GM12878 (cell line): Measurements from ENCODE around the gene TMEM72.

Experiments
- CHD1 ChIP-seq: IDR thresholded peaks from 2 replicates; pipeline ENCODE4 v1.6.1; 2012; ENCODE audit warnings: low read depth, low read length, improper control_type of control experiment
- FOS ChIP-seq: IDR thresholded peaks from 3 replicates; pipeline ENCODE4 v1.6.1; 2011; ENCODE audit warnings: borderline replicate concordance; ENCODE audit not compliant: insufficient read length; ENCODE audit errors: extremely low read depth
- GABPA ChIP-seq: IDR thresholded peaks from 2 replicates; pipeline ENCODE4 v1.6.1; 2014; ENCODE audit warnings: antibody characterized with exemption, low read depth, mild to moderate bottlenecking, inconsistent platforms
- MXI1 ChIP-seq: fragments of 150-350 bp; IDR thresholded peaks from 2 replicates; pipeline ENCODE4 v1.6.1; 2011; ENCODE audit warnings: low read depth, mild to moderate bottlenecking, inconsistent platforms, low read length, improper control_type of control experiment
- POLR2A ChIP-seq: IDR thresholded peaks from 2 replicates; pipeline ENCODE4 v1.6.1; 2011; ENCODE audit warnings: low read depth, mild to moderate bottlenecking, low read length
- POLR2AphosphoS5 ChIP-seq: IDR thresholded peaks from 2 replicates; pipeline ENCODE4 v1.6.1; 2011; ENCODE audit warnings: mild to moderate bottlenecking, low read length, inconsistent platforms
- TARDBP ChIP-seq: IDR thresholded peaks from 2 replicates; pipeline ENCODE4 v1.6.1; 2016; ENCODE audit warnings: borderline replicate concordance
- TF ChIP-seq, protein P1 (sequence below): fragments of 450-650 bp; IDR thresholded peaks from 2 replicates; pipeline ENCODE4 v1.6.1; 2017; ENCODE audit warnings: mild to moderate bottlenecking
- TF ChIP-seq, protein P2 (sequence below), 3 experiments: IDR thresholded peaks in 2 of 3; conservative IDR thresholded peaks in 1 of 3; 2 replicates each; pipeline ENCODE4 v1.5.1; 2011; ENCODE audit warnings: low read depth in 3 of 3, low read length in 3 of 3, mild to moderate bottlenecking in 3 of 3, control low read depth in 2 of 3, moderate library complexity in 2 of 3, inconsistent platforms in 1 of 3, mixed read lengths in 1 of 3; ENCODE audit not compliant: control insufficient read depth in 2 of 3, insufficient read depth in 1 of 3; ENCODE audit errors: extremely low read depth in 1 of 3

- TF ChIP-seq, protein P1, sequence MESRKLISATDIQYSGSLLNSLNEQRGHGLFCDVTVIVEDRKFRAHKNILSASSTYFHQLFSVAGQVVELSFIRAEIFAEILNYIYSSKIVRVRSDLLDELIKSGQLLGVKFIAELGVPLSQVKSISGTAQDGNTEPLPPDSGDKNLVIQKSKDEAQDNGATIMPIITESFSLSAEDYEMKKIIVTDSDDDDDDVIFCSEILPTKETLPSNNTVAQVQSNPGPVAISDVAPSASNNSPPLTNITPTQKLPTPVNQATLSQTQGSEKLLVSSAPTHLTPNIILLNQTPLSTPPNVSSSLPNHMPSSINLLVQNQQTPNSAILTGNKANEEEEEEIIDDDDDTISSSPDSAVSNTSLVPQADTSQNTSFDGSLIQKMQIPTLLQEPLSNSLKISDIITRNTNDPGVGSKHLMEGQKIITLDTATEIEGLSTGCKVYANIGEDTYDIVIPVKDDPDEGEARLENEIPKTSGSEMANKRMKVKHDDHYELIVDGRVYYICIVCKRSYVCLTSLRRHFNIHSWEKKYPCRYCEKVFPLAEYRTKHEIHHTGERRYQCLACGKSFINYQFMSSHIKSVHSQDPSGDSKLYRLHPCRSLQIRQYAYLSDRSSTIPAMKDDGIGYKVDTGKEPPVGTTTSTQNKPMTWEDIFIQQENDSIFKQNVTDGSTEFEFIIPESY = no peak
- TF ChIP-seq CHD1 (no peak), MXI1 (no peak), TARDBP (no peak), POLR2A (no peak), GABPA (no peak), FOS (no peak), POLR2AphosphoS5 (no peak)
- TF ChIP-seq, protein P2, sequence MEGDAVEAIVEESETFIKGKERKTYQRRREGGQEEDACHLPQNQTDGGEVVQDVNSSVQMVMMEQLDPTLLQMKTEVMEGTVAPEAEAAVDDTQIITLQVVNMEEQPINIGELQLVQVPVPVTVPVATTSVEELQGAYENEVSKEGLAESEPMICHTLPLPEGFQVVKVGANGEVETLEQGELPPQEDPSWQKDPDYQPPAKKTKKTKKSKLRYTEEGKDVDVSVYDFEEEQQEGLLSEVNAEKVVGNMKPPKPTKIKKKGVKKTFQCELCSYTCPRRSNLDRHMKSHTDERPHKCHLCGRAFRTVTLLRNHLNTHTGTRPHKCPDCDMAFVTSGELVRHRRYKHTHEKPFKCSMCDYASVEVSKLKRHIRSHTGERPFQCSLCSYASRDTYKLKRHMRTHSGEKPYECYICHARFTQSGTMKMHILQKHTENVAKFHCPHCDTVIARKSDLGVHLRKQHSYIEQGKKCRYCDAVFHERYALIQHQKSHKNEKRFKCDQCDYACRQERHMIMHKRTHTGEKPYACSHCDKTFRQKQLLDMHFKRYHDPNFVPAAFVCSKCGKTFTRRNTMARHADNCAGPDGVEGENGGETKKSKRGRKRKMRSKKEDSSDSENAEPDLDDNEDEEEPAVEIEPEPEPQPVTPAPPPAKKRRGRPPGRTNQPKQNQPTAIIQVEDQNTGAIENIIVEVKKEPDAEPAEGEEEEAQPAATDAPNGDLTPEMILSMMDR (IDR thresholded peaks at IDR 0.05 in 2 of 3, conservative IDR thresholded peaks at IDR 0.05 in 1 of 3; ENCODE audit: control insufficient read depth in 2 of 3, extremely low read depth in 1 of 3, insufficient read depth in 1 of 3, low read depth in 3 of 3, low read length in 3 of 3) = no peak
Measured at GRCh38 chr10:44907556-44907955, 3.6 kb upstream of the TMEM72 start.
